Pancreas (tissue), 10 donors: ENCODE data around the gene SDC1. TPM values are rescaled to one million over a fixed set of nuclear protein-coding genes. Genes with fewer than 3 reads are reported as not detected.
"Not testable (repeated sequence)": the region's sequence is repeated elsewhere in the genome, so short reads cannot be mapped to it uniquely, and the experiment has no call there.

Experiments
- ATAC-seq, 4 donors: fragments of 200-7000 bp; cut with Tn5 transposase; one replicate each; pipeline versions ENCODE4 v1.8.0 to v1.9.1; 2020; ENCODE audit warnings: mild to moderate bottlenecking in 4 of 4, moderate library complexity in 4 of 4
- DNase-seq, 6 donors: peaks; one replicate each; pipeline ENCODE4 v3.0.0-alpha.2; 2020
- FAIRE-seq: peaks from 2 replicates; lab custom pipeline; 2012; peaks lifted over from hg19 to GRCh38; lab: Jason Lieb, UNC
- H3K27ac ChIP-seq, 4 donors: fragments of 200-600 bp; sonication (generic); 1 replicate in 3 of 4; 2 replicates in 1 of 4; pipeline versions ENCODE4 v1.5.0 to v1.8.0; 2020
- H3K27me3 ChIP-seq, 4 donors: fragments of 200-600 bp; one replicate each; pipeline ENCODE4 v1.8.0; 2021
- H3K36me3 ChIP-seq, 3 donors: fragments of 200-600 bp; sonication (generic) in 1 of 3; one replicate each; pipeline versions ENCODE4 v1.5.0 to v1.8.0; 2020 to 2021
- H3K4me1 ChIP-seq, 3 donors: fragments of 200-600 bp; one replicate each; pipeline ENCODE4 v1.8.0; 2021
- H3K4me3 ChIP-seq, 4 donors: fragments of 200-600 bp; sonication (generic) in 2 of 4; one replicate each; pipeline versions ENCODE4 v1.5.0 to v1.8.0; 2020 to 2021
- H3K9me3 ChIP-seq, 4 donors: fragments of 200-600 bp; one replicate each; pipeline ENCODE4 v1.8.0; 2021
- CTCF ChIP-seq, 4 donors: fragments of 200-600 bp; sonication (generic) in 3 of 4; IDR thresholded peaks; one replicate each; pipeline versions ENCODE4 v1.5.0 to v1.8.0; 2021; ENCODE audit warnings: antibody characterized with exemption in 4 of 4
- WGBS, 2 donors: extraction: QIAGEN DNeasy Blood & Tissue Kit; methylation state at CpG; one replicate each; pipeline ENCODE4 v1.1.7; 2013; 5-methylcytosine and 5-hydroxymethylcytosine counted together
- intact Hi-C, 3 donors: fragments of 100-400 bp; cut with DNase I; formaldehyde crosslinking; loops; one replicate each; pipeline versions ENCODE4 v1.11.1 to v1.14.2; 2022
- polyA plus RNA-seq, 2 donors: library from polyadenylated mRNA; stranded (reverse); fragments of 200-250 nt; gene quantifications; one replicate each; pipeline ENCODE4 v1.2.3, GENCODE V29; 2013
- total RNA-seq, 6 donors: library from RNA; stranded (reverse); fragmentation: NEBNext Ultra II Directional in 4 of 6; extraction: Animal tissue kit (Norgen Biotek cat#: 25700) in 4 of 6; gene quantifications; one replicate each; pipeline versions ENCODE4 v1.2.1 to v1.2.4, GENCODE V29; 2021 to 2023
- donor health status: healthy with polysubstance abuse.
- donor health status: DM: no; HTN: no; CAD: no; lungs with moderate emphysema.
- donor health status: DM: no; HTN: no; CAD: no.
- donor health status: control.
- donor health status: control.
- donor health status: Bipolar disorder and iron deficiency.
- donor health status: DM: yes; HTN: yes; CAD: no.
- donor health status: DM: no; HTN: no; CAD: no.
- donor health status: DM: no; HTN: no; CAD: no.
- donor health status: DM: yes; HTN: yes; CAD: no.

SDC1 gene
- total and polyA plus RNA-seq, 8 donors: 4.8 to 27.2 (median 19.9) TPM

DNA sequence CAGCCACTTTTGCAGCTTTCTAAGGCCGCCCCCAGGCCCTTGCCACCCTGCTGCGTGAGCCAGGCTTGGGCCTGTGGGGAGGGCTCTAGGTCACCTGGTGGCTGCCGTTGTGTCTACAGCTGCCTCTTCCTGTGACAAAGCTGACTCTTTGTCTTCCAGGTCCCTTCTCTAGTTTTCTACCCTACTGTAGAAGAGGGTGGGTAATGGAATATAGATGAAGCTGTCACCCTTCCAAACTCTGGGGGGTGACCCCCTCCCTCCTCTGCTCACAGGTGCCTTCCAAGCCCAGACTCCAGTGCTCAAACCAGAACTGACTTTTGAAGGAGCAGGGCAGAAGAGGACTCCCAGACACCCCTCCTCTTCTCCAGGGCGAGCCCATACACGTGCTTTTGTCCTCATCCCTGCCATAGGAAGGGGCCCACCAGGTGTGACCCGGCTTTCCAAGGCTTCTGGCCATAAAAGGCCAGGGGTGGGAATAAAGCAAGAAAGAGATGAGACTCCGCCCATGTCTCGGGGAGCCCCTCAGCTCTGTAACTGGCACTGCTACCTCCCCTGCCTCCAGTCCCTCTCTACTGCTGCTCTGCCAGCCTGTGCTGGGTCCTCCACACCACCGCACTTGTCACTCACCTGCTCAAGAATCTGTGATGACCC is 17.9 kb upstream of the SDC1 start:
- no peak for FAIRE-seq
- TF ChIP-seq CTCF (IDR thresholded peaks at IDR 0.05): no peak
- ATAC-seq: peak in 3 of 4 donors; percentile 25 to 53 (median 46)
- Histone ChIP-seq H3K4me3 (no peak overlapping the region), H3K27me3 (no peaks in the 10 kb centered on the region), H3K36me3 (peaks cover 0 to 7% (median 0%) of the 10 kb centered on the region in 3 donors), H3K4me1 (no peaks in the 10 kb centered on the region), H3K27ac (no peak overlapping the region), H3K9me3 (no peaks in the 10 kb centered on the region)
- DNase-seq: peak in 1 of 6 donors; percentile 55
- intact Hi-C loops: no loop called here
- 58 to 69% methylated on average over 9 of the region's 9 CpGs for WGBS, 2 donors

DNA sequence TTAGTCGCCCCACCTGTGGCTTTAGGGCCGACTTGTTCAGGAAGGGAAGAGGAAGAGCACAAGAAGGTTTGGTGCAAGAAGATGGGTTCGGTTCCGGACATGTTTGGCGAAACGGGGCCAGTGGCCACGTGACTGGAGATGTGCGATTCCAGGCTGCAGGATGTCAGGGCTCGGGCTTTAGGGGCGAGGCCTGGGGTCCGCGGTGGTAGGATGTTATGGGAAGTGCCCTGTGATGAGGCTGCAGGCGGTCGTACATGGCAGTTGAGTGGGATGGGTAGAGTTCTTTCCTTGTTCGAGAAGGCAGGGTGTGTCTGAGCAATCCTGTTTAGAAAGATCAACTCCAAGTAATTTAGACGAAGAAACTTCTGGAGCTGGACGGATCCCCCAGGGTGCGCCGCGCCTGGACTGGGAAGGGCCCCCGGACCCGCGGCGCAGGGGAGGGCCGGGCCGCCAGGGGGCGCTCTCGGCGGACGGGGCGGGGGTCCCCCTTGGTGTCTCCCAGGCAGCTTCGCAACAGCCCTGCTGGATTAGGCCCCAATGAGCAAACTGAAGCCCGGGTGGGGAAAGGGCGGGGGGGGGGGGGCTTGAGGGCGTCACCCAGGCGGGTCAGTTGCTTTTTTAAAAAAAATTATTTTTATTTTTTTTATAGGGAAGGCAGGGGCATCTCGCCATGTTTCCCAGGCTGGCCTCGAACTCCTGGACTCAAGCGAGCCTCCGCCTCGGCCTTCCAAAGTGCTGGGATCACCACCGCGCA is 17.2 kb upstream of the SDC1 start:
- FAIRE-seq (no peak), DNase-seq (no peak), ATAC-seq (peak; percentile 36 to 47 (median 45))
- Histone ChIP-seq H3K4me1 (no peaks in the 10 kb centered on the region), H3K27ac (no peak overlapping the region), H3K4me3 (no peak overlapping the region), H3K27me3 (no peaks in the 10 kb centered on the region), H3K9me3 (no peaks in the 10 kb centered on the region), H3K36me3 (peaks cover 0 to 1% (median 0%) of the 10 kb centered on the region in 3 donors)
- peak in 2 of 4 donors; percentile 25 to 36 for TF ChIP-seq CTCF (IDR thresholded peaks at IDR 0.05)
- WGBS, 2 donors: 37 to 48% methylated on average over 36 to 43 of the region's 43 CpGs
- intact Hi-C loops: no loop called here

GRCh38 chr2:20240291-20240690 is 15.4 kb upstream of the SDC1 start:
- H3K4me1 ChIP-seq, H3K36me3 ChIP-seq, H3K27me3 ChIP-seq, FAIRE-seq, DNase-seq, H3K27ac ChIP-seq, ATAC-seq, intact Hi-C loops, H3K9me3 ChIP-seq, H3K4me3 ChIP-seq: not testable (repeated sequence)
- WGBS, 2 donors: 84 to 95% methylated on average over 6 of the region's 6 CpGs

GRCh38 chr2:20236496-20236895 is 11.6 kb upstream of the SDC1 start:
- FAIRE-seq: no peak
- Histone ChIP-seq H3K27me3 (no peaks in the 10 kb centered on the region), H3K27ac (no peak overlapping the region)

More at GRCh38 chr2:20236496-20236895, 11.6 kb upstream of the SDC1 start:
- DNase-seq (no peak), ATAC-seq (no peak)
- H3K4me3 ChIP-seq: no peak overlapping the region
- H3K4me1 ChIP-seq: no peaks in the 10 kb centered on the region
- H3K36me3 ChIP-seq: no peaks in the 10 kb centered on the region
- intact Hi-C loops: no loop called here
- H3K9me3 ChIP-seq: no peaks in the 10 kb centered on the region
- TF ChIP-seq CTCF (IDR thresholded peaks at IDR 0.05): no peak
- WGBS, 2 donors: 69 to 77% methylated on average over 5 of the region's 5 CpGs
